HEK293 (cell line): ENCODE data around the gene WDR74.

Experiments
- CTCF ChIA-PET: fragments of 350-600 bp; formaldehyde crosslinking; extraction: SDS; loops from one replicate; lab custom pipeline; 2021; ENCODE audit warnings: antibody characterized with exemption; lab: Yijun Ruan, JAX
- POLR2A ChIA-PET: fragments of 300-600 bp; formaldehyde crosslinking; extraction: SDS; loops from one replicate; lab custom pipeline; 2020; ENCODE audit warnings: antibody characterized with exemption, inconsistent platforms; lab: Yijun Ruan, JAX
- H3K27ac ChIP-seq: fragments of 200-500 bp; sonication (Bioruptor generic); 2 replicates; pipeline ENCODE4 v1.5.1; 2014; ENCODE audit warnings: low read depth, low read length, control low read depth, inconsistent platforms; ENCODE audit errors: extremely low read depth
- H3K36me3 ChIP-seq, 2 experiments: fragments of 200-500 bp in 1 of 2; sonication (Bioruptor generic) in 1 of 2; 1 replicate in 1 of 2; 2 replicates in 1 of 2; pipeline ENCODE4 v1.5.1; 2014 to 2017; ENCODE audit warnings: inconsistent platforms in 2 of 2, low read length in 2 of 2; ENCODE audit not compliant: control insufficient read depth in 2 of 2, insufficient read depth in 1 of 2
- H3K4me1 ChIP-seq: fragments of 200-500 bp; sonication (Bioruptor generic); 2 replicates; pipeline ENCODE4 v1.5.1; 2014; ENCODE audit warnings: mild to moderate bottlenecking, low read length, inconsistent platforms; ENCODE audit not compliant: control insufficient read depth, insufficient read depth
- H3K4me3 ChIP-seq: 2 replicates; pipeline ENCODE4 v1.5.1; 2011; ENCODE audit warnings: low read depth, mild to moderate bottlenecking, control low read depth, low read length, moderate library complexity
- H3K9me3 ChIP-seq: fragments of 200-500 bp; sonication (Bioruptor generic); 2 replicates; pipeline ENCODE4 v1.5.1; 2014; ENCODE audit warnings: low read depth, low read length, inconsistent platforms; ENCODE audit not compliant: control insufficient read depth, insufficient read depth
- GLI2 ChIP-seq: fragments of 450-650 bp; formaldehyde crosslinking; IDR thresholded peaks from 2 replicates; pipeline ENCODE4; 2017; ENCODE audit warnings: missing biosample characterization, missing genetic modification characterization, low read depth, borderline replicate concordance
- KLF1 ChIP-seq: fragments of 450-650 bp; formaldehyde crosslinking; IDR thresholded peaks from 2 replicates; pipeline ENCODE4 v1.5.1; 2016; ENCODE audit warnings: missing biosample characterization, missing genetic modification characterization
- KLF8 ChIP-seq: fragments of 450-650 bp; formaldehyde crosslinking; IDR thresholded peaks from 2 replicates; pipeline ENCODE4 v1.5.1; 2016; ENCODE audit warnings: missing biosample characterization, missing genetic modification characterization
- OSR2 ChIP-seq: fragments of 450-650 bp; formaldehyde crosslinking; IDR thresholded peaks from 2 replicates; pipeline ENCODE4 v1.5.1; 2016; ENCODE audit warnings: missing biosample characterization, missing genetic modification characterization
- PRDM6 ChIP-seq: fragments of 450-650 bp; formaldehyde crosslinking; IDR thresholded peaks from 2 replicates; pipeline ENCODE4 v1.5.1; 2017; ENCODE audit warnings: missing biosample characterization, missing genetic modification characterization
- SETDB1 ChIP-seq: IDR thresholded peaks from one replicate; pipeline ENCODE4 v1.6.1; 2017; ENCODE audit warnings: mild to moderate bottlenecking, low read length, moderate library complexity, mixed read lengths; ENCODE audit not compliant: insufficient read length
- YY2 ChIP-seq: fragments of 450-650 bp; formaldehyde crosslinking; IDR thresholded peaks from 2 replicates; pipeline ENCODE4 v1.5.1; 2016; ENCODE audit warnings: missing biosample characterization, missing genetic modification characterization
- ZBTB1 ChIP-seq: fragments of 450-650 bp; formaldehyde crosslinking; IDR thresholded peaks from 2 replicates; pipeline ENCODE4 v1.5.1; 2016; ENCODE audit warnings: missing biosample characterization, missing genetic modification characterization
- ZBTB11 ChIP-seq: fragments of 450-650 bp; formaldehyde crosslinking; conservative IDR thresholded peaks from 2 replicates; pipeline ENCODE4 v1.5.1; 2016; ENCODE audit warnings: low read depth, missing biosample characterization, missing genetic modification characterization
- ZBTB17 ChIP-seq: fragments of 450-650 bp; formaldehyde crosslinking; IDR thresholded peaks from 2 replicates; pipeline ENCODE4 v1.5.1; 2016; ENCODE audit warnings: missing biosample characterization, missing genetic modification characterization
- ZBTB20 ChIP-seq: fragments of 450-650 bp; formaldehyde crosslinking; IDR thresholded peaks from 2 replicates; pipeline ENCODE4 v1.5.1; 2016; ENCODE audit warnings: missing biosample characterization, missing genetic modification characterization
- ZEB2 ChIP-seq: fragments of 450-650 bp; formaldehyde crosslinking; IDR thresholded peaks from 2 replicates; pipeline ENCODE4 v1.5.1; 2016; ENCODE audit warnings: missing biosample characterization, missing genetic modification characterization
- ZFP3 ChIP-seq: fragments of 450-650 bp; formaldehyde crosslinking; IDR thresholded peaks from 2 replicates; pipeline ENCODE4 v1.5.1; 2016; ENCODE audit warnings: low read depth, missing biosample characterization, missing genetic modification characterization
- ZNF121 ChIP-seq: fragments of 450-650 bp; formaldehyde crosslinking; IDR thresholded peaks from 2 replicates; pipeline ENCODE4 v1.5.1; 2016; ENCODE audit warnings: missing biosample characterization, missing genetic modification characterization
- ZNF140 ChIP-seq: fragments of 450-650 bp; formaldehyde crosslinking; IDR thresholded peaks from 2 replicates; pipeline ENCODE4 v1.5.1; 2016; ENCODE audit warnings: missing biosample characterization, missing genetic modification characterization
- ZNF157 ChIP-seq: fragments of 450-650 bp; formaldehyde crosslinking; IDR thresholded peaks from 2 replicates; pipeline ENCODE4 v1.5.1; 2016; ENCODE audit warnings: missing biosample characterization, missing genetic modification characterization
- ZNF202 ChIP-seq: fragments of 450-650 bp; formaldehyde crosslinking; IDR thresholded peaks from 2 replicates; pipeline ENCODE4 v1.5.1; 2016; ENCODE audit warnings: missing biosample characterization, missing genetic modification characterization, borderline replicate concordance
- ZNF473 ChIP-seq: fragments of 450-650 bp; formaldehyde crosslinking; IDR thresholded peaks from 2 replicates; pipeline ENCODE4 v1.5.1; 2017; ENCODE audit warnings: missing biosample characterization, missing genetic modification characterization
- ZNF521 ChIP-seq: fragments of 450-650 bp; formaldehyde crosslinking; IDR thresholded peaks from 2 replicates; pipeline ENCODE4 v1.5.1; 2017; ENCODE audit warnings: missing biosample characterization, mild to moderate bottlenecking, missing genetic modification characterization
- ZNF530 ChIP-seq: fragments of 450-650 bp; formaldehyde crosslinking; IDR thresholded peaks from 2 replicates; pipeline ENCODE4 v1.5.1; 2016; ENCODE audit warnings: low read depth, missing biosample characterization, missing genetic modification characterization
- ZNF544 ChIP-seq: fragments of 450-650 bp; formaldehyde crosslinking; IDR thresholded peaks from 2 replicates; pipeline ENCODE4 v1.5.0; 2017; ENCODE audit warnings: missing biosample characterization, missing genetic modification characterization
- ZNF600 ChIP-seq: fragments of 450-650 bp; formaldehyde crosslinking; IDR thresholded peaks from 2 replicates; pipeline ENCODE4 v1.5.1; 2016; ENCODE audit warnings: missing biosample characterization, missing genetic modification characterization
- ZNF768 ChIP-seq: fragments of 450-650 bp; formaldehyde crosslinking; IDR thresholded peaks from 2 replicates; pipeline ENCODE4 v1.5.1; 2018; ENCODE audit warnings: missing biosample characterization, mild to moderate bottlenecking, missing genetic modification characterization
- ZSCAN4 ChIP-seq: fragments of 450-650 bp; formaldehyde crosslinking; IDR thresholded peaks from 2 replicates; pipeline ENCODE4 v1.5.1; 2017; ENCODE audit warnings: missing biosample characterization, missing genetic modification characterization
- TF ChIP-seq, protein P1 (sequence below): fragments of 450-650 bp; formaldehyde crosslinking; IDR thresholded peaks from 2 replicates; pipeline ENCODE4 v1.5.1; 2016; ENCODE audit warnings: missing biosample characterization, missing genetic modification characterization
- TF ChIP-seq, protein P2 (sequence below): fragments of 450-650 bp; formaldehyde crosslinking; IDR thresholded peaks from 2 replicates; pipeline ENCODE4 v1.5.1; 2016; ENCODE audit warnings: missing biosample characterization, missing genetic modification characterization

The WDR74 gene

GRCh38 chr11:62850911-62851806, 11.8 kb upstream of the WDR74 start:
- Histone ChIP-seq H3K27ac (no peak overlapping the region), H3K9me3 (no peaks in the 10 kb centered on the region), H3K4me1 (no peaks in the 10 kb centered on the region), H3K36me3 (peaks cover 3 to 42% of the 10 kb centered on the region in 2 experiments; a peak in 1 of 3 replicates), H3K4me3 (no peak overlapping the region)
- CTCF ChIA-PET = interaction anchor here (0.6 to 0.8 kb wide), 3 partner anchors 19 to 171 kb away, joined by 3 to 4 read pairs (median 3); no protein-coding TSS in a partner anchor
- POLR2A ChIA-PET = interaction anchor here (0.6 to 4.0 kb wide), 20 partner anchors 8 to 277 kb away, joined by 3 to 96 read pairs (median 4); partner anchors contain the start of genes C11orf98, CSKMT, EEF1G and MTA2
- TF ChIP-seq GLI2 (no peak), YY2 (tag by site-specific recombination) (no peak), ZNF202 (tag by site-specific recombination) (no peak), ZNF768 (tag by site-specific recombination) (no peak), KLF8 (tag by site-specific recombination) (0 out of 2 replicates have a peak, but pooled peaks have one; percentile 18), ZBTB17 (peak; percentile 90), ZNF121 (no peak), ZNF530 (tag by site-specific recombination) (no peak), ZNF157 (tag by site-specific recombination) (no peak), ZNF473 (tag by site-specific recombination) (no peak), ZEB2 (tag by site-specific recombination) (no peak; the same call in 1 of the 2 replicates), ZBTB20 (0 out of 2 replicates have a peak, but pooled peaks have one; percentile 22), ZNF521 (tag by site-specific recombination) (no peak), SETDB1 (no peak), OSR2 (no peak; the same call in 1 of the 2 replicates), KLF1 (tag by site-specific recombination) (0 out of 2 replicates have a peak, but pooled peaks have one; percentile 11), ZNF544 (tag by site-specific recombination) (no peak), ZNF140 (tag by site-specific recombination) (no peak), ZNF600 (tag by site-specific recombination) (peak; percentile 93), ZBTB1 (tag by site-specific recombination) (no peak), PRDM6 (tag by site-specific recombination) (no peak), ZBTB11 (tag by site-specific recombination) (no peak), ZSCAN4 (tag by site-specific recombination) (peak; percentile 74), ZFP3 (tag by site-specific recombination) (no peak)
- TF ChIP-seq, protein P1, sequence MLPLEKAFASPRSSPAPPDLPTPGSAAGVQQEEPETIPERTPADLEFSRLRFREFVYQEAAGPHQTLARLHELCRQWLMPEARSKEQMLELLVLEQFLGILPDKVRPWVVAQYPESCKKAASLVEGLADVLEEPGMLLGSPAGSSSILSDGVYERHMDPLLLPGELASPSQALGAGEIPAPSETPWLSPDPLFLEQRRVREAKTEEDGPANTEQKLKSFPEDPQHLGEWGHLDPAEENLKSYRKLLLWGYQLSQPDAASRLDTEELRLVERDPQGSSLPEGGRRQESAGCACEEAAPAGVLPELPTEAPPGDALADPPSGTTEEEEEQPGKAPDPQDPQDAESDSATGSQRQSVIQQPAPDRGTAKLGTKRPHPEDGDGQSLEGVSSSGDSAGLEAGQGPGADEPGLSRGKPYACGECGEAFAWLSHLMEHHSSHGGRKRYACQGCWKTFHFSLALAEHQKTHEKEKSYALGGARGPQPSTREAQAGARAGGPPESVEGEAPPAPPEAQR (tag by site-specific recombination) = no peak
- TF ChIP-seq, protein P2, sequence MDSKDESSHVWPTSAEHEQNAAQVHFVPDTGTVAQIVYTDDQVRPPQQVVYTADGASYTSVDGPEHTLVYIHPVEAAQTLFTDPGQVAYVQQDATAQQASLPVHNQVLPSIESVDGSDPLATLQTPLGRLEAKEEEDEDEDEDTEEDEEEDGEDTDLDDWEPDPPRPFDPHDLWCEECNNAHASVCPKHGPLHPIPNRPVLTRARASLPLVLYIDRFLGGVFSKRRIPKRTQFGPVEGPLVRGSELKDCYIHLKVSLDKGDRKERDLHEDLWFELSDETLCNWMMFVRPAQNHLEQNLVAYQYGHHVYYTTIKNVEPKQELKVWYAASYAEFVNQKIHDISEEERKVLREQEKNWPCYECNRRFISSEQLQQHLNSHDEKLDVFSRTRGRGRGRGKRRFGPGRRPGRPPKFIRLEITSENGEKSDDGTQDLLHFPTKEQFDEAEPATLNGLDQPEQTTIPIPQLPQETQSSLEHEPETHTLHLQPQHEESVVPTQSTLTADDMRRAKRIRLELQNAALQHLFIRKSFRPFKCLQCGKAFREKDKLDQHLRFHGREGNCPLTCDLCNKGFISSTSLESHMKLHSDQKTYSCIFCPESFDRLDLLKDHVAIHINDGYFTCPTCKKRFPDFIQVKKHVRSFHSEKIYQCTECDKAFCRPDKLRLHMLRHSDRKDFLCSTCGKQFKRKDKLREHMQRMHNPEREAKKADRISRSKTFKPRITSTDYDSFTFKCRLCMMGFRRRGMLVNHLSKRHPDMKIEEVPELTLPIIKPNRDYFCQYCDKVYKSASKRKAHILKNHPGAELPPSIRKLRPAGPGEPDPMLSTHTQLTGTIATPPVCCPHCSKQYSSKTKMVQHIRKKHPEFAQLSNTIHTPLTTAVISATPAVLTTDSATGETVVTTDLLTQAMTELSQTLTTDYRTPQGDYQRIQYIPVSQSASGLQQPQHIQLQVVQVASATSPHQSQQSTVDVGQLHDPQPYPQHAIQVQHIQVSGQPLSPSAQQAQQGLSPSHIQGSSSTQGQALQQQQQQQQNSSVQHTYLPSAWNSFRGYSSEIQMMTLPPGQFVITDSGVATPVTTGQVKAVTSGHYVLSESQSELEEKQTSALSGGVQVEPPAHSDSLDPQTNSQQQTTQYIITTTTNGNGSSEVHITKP (tag by site-specific recombination) = no peak
